Measurements from ENCODE around the gene KRTAP1-5. TPM values are rescaled to one million over a fixed set of nuclear protein-coding genes. Genes with fewer than 3 reads are reported as not detected.

The KRTAP1-5 gene
- total RNA-seq, 4 donors from 2014 or later: not detected

DNA sequence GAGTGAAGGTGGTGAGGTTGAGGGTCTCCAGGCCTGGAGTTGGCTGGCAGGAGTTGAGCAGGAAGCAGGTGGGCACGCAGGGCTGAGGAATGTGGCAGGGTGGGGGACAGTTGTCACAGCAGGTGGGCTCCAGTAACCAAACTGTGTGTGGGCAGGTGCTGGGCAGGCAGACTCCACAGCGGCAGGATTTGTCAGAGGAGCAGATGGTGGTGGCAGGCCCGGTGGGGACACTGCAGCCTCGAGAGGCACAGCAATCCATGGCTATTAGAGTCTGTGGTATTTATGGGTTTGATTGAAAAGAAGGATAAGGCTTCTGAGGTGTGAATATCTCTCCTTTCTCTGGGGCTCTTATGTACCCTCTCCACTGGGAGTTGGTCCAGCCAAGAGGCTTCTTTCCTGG, 33.2 kb downstream of the KRTAP1-5 start, which contains the start of gene KRTAP3-3:
Gene KRTAP3-3, minus strand, starts transcription at position 326 of the 400 bp plus-strand sequence. Its CDS starts 67 bp downstream, at position 259.
- H3K27me3 ChIP-seq: no peaks in the 10 kb centered on the region
- no peak within 1 kb of the TSS for H3K4me3 ChIP-seq
- no peak for DNase-seq
- H3K9me3 ChIP-seq: no peaks in the 10 kb centered on the region
- TF ChIP-seq CTCF (IDR thresholded peaks at IDR 0.05) (no peak), POLR2A (IDR thresholded peaks at IDR 0.05) (no peak)
- H3K27ac ChIP-seq: no peak within 1 kb of the TSS
- no peaks in the 10 kb centered on the region for H3K36me3 ChIP-seq
- H3K4me1 ChIP-seq: no peaks in the 10 kb centered on the region

DNA sequence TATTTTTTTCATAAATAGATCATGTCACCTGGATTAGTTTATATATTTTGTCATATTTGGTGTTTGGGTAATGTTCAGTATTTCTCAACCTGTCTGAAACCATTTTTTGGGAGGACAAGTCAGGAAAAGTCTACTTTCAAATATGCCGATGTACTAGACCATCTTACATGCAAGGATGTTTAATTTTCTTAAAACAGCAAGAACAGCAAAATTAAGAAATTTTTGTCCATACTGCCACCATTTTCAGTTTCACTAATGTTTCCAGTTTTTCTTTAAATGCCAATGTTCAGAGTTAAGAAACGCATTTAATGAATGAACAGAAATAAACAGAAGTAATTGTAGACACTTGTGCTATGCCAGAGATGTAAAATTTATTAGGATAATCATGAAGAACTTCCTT, 33.9 kb downstream of the KRTAP1-5 start:
- no peaks in the 10 kb centered on the region for H3K4me1 ChIP-seq
- H3K27ac ChIP-seq: no peak overlapping the region
- TF ChIP-seq CTCF (IDR thresholded peaks at IDR 0.05): no peak
- TF ChIP-seq POLR2A (IDR thresholded peaks at IDR 0.05): no peak
- no peak for DNase-seq
- H3K4me3 ChIP-seq: no peak overlapping the region
- H3K27me3 ChIP-seq: no peaks in the 10 kb centered on the region
- H3K9me3 ChIP-seq: no peaks in the 10 kb centered on the region
- no peaks in the 10 kb centered on the region for H3K36me3 ChIP-seq

DNA sequence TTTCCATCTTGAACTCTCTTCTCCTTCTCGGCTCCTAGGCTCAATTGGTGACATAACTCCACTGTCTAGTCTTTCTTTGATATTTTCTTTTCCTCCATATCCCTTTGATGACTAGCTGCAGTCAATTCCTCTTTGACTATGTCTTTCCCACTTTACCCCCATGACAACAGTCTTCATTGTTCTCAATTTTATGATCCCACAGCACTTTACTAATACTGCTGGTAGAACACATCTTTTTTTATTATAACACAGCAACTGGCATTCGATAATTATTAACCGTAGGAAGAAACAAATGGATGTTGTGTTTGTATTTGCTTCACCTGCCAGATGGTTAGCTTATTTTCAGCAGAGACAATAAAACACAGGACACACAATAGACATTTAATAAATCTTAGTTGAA, 34.3 kb downstream of the KRTAP1-5 start:
- no peak overlapping the region for H3K4me3 ChIP-seq
- H3K27me3 ChIP-seq: no peaks in the 10 kb centered on the region
- no peak for TF ChIP-seq CTCF (IDR thresholded peaks at IDR 0.05)
- no peak for TF ChIP-seq POLR2A (IDR thresholded peaks at IDR 0.05)
- H3K27ac ChIP-seq: no peak overlapping the region
- DNase-seq: no peak
- H3K9me3 ChIP-seq: no peaks in the 10 kb centered on the region
- no peaks in the 10 kb centered on the region for H3K4me1 ChIP-seq
- H3K36me3 ChIP-seq: no peaks in the 10 kb centered on the region

DNA sequence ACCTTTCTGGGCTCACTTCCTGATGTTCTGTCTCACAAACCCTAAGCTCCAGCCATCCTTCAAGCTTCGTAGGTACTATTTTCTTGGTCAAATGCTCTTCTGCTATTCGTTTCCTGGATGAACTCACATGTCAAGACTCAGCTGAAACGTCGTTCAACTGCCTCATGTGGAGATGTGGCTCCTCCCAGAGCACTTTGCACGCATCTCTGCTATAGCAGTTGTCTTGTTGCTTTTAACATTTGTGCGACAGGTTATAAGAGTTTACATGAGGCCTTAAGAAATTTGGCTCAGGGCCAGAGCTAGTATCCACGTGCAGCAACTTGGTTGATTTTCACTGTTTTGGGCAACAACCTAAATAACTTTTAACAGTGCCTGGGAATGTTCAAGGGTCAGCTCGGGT, 40.1 kb downstream of the KRTAP1-5 start:
- Histone ChIP-seq H3K27ac (no peak overlapping the region), H3K27me3 (no peaks in the 10 kb centered on the region), H3K36me3 (no peaks in the 10 kb centered on the region), H3K9me3 (no peaks in the 10 kb centered on the region), H3K4me1 (no peaks in the 10 kb centered on the region), H3K4me3 (no peak overlapping the region)
- TF ChIP-seq POLR2A (IDR thresholded peaks at IDR 0.05) (no peak), CTCF (IDR thresholded peaks at IDR 0.05) (no peak)
- DNase-seq: no peak

GRCh38 chr17:40984226-40984625, 42.8 kb downstream of the KRTAP1-5 start, which contains the start of gene KRT40:
Gene KRT40, minus strand, starts transcription at chr17:40984326. Its CDS starts 53 bp downstream, at chr17:40984273.
- DNase-seq: no peak
- H3K27me3 ChIP-seq: no peaks in the 10 kb centered on the region
- H3K27ac ChIP-seq: no peak within 1 kb of the TSS
- TF ChIP-seq POLR2A (IDR thresholded peaks at IDR 0.05): no peak
- TF ChIP-seq CTCF (IDR thresholded peaks at IDR 0.05): no peak
- no peak within 1 kb of the TSS for H3K4me3 ChIP-seq
- H3K4me1 ChIP-seq: no peaks in the 10 kb centered on the region
- H3K36me3 ChIP-seq: no peaks in the 10 kb centered on the region
- no peaks in the 10 kb centered on the region for H3K9me3 ChIP-seq

GRCh38 chr17:40981115-40981514, 45.9 kb downstream of the KRTAP1-5 start:
- Histone ChIP-seq H3K4me3 (no peak overlapping the region), H3K27me3 (no peaks in the 10 kb centered on the region), H3K9me3 (no peaks in the 10 kb centered on the region), H3K36me3 (no peaks in the 10 kb centered on the region), H3K4me1 (no peaks in the 10 kb centered on the region), H3K27ac (no peak overlapping the region)
- TF ChIP-seq CTCF (IDR thresholded peaks at IDR 0.05): no peak
- no peak for TF ChIP-seq POLR2A (IDR thresholded peaks at IDR 0.05)
- no peak for DNase-seq

Measured in Peyer's patch (tissue), 4 donors.